A673 (cell line): ENCODE measurements around the gene DUS1L.

ENCODE experiments used
- CTCF ChIP-seq: fragments of 300-800, 200-600 bp; sonication (generic); conservative IDR thresholded peaks from 2 replicates; pipeline ENCODE4 v1.5.1; 2017; ENCODE audit warnings: low read depth, mild to moderate bottlenecking, antibody characterized with exemption, low read length, moderate library complexity, mixed read lengths
- EZH2 ChIP-seq: fragments of 200-600 bp; sonication (generic); IDR thresholded peaks from 2 replicates; pipeline ENCODE4 v1.6.1; 2017; ENCODE audit warnings: borderline replicate concordance, low read depth, mild to moderate bottlenecking, mixed read lengths, antibody characterized with exemption, low read length; ENCODE audit not compliant: poor library complexity, severe bottlenecking

GRCh38 chr17:82108038-82108437 lies 42.4 kb upstream of the DUS1L start:
- TF ChIP-seq CTCF, result no peak
- no peak for TF ChIP-seq EZH2
